ENCODE data around the gene SPDYE3.

DNA sequence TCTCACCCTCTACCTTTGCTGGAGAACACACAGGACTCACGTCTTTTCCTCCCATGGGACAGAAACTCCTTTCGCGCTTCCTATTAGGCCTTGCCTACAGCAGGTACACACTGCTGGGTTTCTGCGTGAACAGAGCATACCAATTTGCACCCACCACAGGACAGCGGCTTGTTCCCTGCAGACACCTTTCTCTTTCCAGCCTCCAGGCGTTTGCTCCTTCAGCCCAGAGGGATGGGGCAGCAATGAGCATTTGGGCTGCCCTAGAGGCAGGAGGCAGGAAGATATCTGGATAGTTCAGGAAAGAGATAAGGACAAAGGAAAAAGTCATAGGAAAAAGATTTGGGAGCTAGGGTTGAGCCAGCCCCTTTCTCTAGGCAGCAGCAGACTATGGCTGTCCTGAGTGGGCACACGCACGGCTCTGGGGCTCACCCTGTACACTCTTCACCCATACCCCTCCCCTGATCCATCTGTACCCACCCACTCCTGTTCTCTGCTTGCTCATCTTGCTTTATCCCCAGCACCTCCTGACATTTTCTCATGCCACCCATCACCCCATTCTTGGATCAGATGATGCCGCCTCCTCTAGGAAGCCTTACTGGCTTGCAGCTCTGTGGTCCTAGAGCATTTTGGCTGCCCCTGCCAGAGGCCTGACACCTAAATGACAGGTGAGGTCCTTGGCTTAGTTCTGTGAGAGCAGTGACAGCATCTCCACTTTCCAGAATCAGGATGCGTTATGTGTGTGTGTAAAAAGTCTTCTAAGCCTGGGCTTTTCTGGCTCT is 40.7 kb upstream of the SPDYE3 start:
- TF ChIP-seq ZNF274 (IDR thresholded peaks at IDR 0.05; ENCODE audit: low read depth, low read length) (no peak), SUZ12 (IDR thresholded peaks at IDR 0.05; ENCODE audit: extremely low read depth, insufficient read depth, insufficient read length) (no peak), YY1 (IDR thresholded peaks at IDR 0.05; ENCODE audit: insufficient read depth, insufficient read length) (no peak)
